ENCODE data around the gene RPTN.

DNA sequence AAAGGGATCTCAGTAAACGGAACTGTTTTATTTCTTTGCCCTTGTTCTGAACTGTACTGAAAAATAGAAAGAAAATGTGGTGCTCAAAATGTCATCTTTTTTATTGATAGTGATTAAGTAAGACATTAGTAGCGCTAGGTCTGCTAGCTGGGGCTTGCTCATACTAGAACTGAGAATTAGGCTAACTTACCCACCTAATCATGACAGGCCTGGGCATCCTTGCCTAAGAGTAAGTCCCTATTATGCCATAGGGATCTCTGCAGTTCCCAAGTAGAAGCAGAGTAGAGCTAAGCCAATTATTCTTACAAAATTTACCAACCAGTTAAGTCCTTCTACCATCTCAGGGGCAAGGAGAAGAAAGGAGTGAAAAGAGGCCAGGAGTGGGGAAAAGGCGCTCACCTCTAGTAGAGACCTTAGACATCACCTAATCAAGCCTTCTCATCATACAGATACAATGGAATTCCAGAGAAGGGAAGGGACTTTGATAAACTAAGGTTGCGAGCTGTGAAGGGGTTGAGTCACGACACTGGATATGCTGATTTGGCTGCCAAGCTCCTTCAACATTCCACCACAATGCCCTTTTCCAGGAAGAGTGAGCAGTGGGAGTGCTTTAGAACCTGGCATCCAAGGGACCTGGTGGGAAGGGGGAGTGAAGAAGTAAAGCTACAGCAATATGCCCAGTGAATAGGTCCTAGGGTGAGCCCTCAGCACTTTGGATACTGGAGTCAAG is 27.7 kb upstream of the RPTN start:
- TF ChIP-seq, protein P1, sequence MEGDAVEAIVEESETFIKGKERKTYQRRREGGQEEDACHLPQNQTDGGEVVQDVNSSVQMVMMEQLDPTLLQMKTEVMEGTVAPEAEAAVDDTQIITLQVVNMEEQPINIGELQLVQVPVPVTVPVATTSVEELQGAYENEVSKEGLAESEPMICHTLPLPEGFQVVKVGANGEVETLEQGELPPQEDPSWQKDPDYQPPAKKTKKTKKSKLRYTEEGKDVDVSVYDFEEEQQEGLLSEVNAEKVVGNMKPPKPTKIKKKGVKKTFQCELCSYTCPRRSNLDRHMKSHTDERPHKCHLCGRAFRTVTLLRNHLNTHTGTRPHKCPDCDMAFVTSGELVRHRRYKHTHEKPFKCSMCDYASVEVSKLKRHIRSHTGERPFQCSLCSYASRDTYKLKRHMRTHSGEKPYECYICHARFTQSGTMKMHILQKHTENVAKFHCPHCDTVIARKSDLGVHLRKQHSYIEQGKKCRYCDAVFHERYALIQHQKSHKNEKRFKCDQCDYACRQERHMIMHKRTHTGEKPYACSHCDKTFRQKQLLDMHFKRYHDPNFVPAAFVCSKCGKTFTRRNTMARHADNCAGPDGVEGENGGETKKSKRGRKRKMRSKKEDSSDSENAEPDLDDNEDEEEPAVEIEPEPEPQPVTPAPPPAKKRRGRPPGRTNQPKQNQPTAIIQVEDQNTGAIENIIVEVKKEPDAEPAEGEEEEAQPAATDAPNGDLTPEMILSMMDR (IDR thresholded peaks at IDR 0.05) = no peak
- no peak for TF ChIP-seq ZFX (IDR thresholded peaks at IDR 0.05; ENCODE audit: borderline replicate concordance)

Measured in 22Rv1 (cell line).